Measurements from ENCODE around the gene PDIA6. TPM values are rescaled to one million over a fixed set of nuclear protein-coding genes. Genes with fewer than 3 reads are reported as not detected.
"Not testable (repeated sequence)": the region's sequence is repeated elsewhere in the genome, so short reads cannot be mapped to it uniquely, and the experiment has no call there.

The PDIA6 gene
- total RNA-seq, 2 donors from 2014 or later: 402 to 408 TPM

- H3K36me3 ChIP-seq (ENCODE audit: control insufficient read depth, insufficient read depth, low read length): no peaks in the 10 kb centered on the region
- Mint-ChIP-seq H3K4me3 (no peak overlapping the region), H3K27ac (no peak overlapping the region), H3K4me1 (peaks cover 5% of the 10 kb centered on the region), H3K9me3 (no peaks in the 10 kb centered on the region), H3K36me3 (ENCODE audit: low read depth) (no peaks in the 10 kb centered on the region), H3K27me3 (ENCODE audit: insufficient read depth) (peaks cover 11% of the 10 kb centered on the region)
- no peak overlapping the region for H3K4me3 ChIP-seq (ENCODE audit: low read length)
- no peak for TF ChIP-seq CTCF (conservative IDR thresholded peaks at IDR 0.05)
- 89 to 96% methylated on average over 5 to 8 of the region's 8 CpGs for WGBS, 2 experiments (ENCODE audit: insufficient coverage in 1 of 2, insufficient read length in 1 of 2)
- H3K27me3 ChIP-seq (ENCODE audit: control insufficient read depth, insufficient read depth, low read length, poor library complexity, severe bottlenecking): no peaks in the 10 kb centered on the region
- H3K27ac ChIP-seq (ENCODE audit: low read depth, low read length): no peak overlapping the region
- no peaks in the 10 kb centered on the region for H3K9me3 ChIP-seq (ENCODE audit: control insufficient read depth, low read length)
- no peaks in the 10 kb centered on the region for H3K4me1 ChIP-seq (ENCODE audit: control insufficient read depth, insufficient read depth, low read length)
- H3K9ac ChIP-seq (ENCODE audit: extremely low read depth, low read length, poor library complexity, severe bottlenecking): no peak overlapping the region
- no peak for DNase-seq
Observed at GRCh38 chr2:10820562-10820961, 8.0 kb upstream of the PDIA6 start.

GRCh38 chr2:10819714-10820314, 7.2 kb upstream of the PDIA6 start:
- Histone ChIP-seq H3K4me1 (ENCODE audit: control insufficient read depth, insufficient read depth, low read length) (no peaks in the 10 kb centered on the region), H3K9me3 (ENCODE audit: control insufficient read depth, low read length) (no peaks in the 10 kb centered on the region), H3K27ac (ENCODE audit: low read depth, low read length) (no peak overlapping the region), H3K9ac (ENCODE audit: extremely low read depth, low read length, poor library complexity, severe bottlenecking) (no peak overlapping the region), H3K4me3 (ENCODE audit: low read length) (no peak overlapping the region), H3K36me3 (ENCODE audit: control insufficient read depth, insufficient read depth, low read length) (no peaks in the 10 kb centered on the region), H3K27me3 (ENCODE audit: control insufficient read depth, insufficient read depth, low read length, poor library complexity, severe bottlenecking) (no peaks in the 10 kb centered on the region)
- WGBS, 2 experiments (ENCODE audit: insufficient coverage in 1 of 2, insufficient read length in 1 of 2): 92 to 94% methylated on average over 8 to 12 of the region's 12 CpGs
- no peak for TF ChIP-seq CTCF (conservative IDR thresholded peaks at IDR 0.05)
- DNase-seq: no peak
- Mint-ChIP-seq H3K4me1 (peaks cover 5% of the 10 kb centered on the region), H3K4me3 (no peak overlapping the region), H3K27me3 (ENCODE audit: insufficient read depth) (peaks cover 5% of the 10 kb centered on the region), H3K9me3 (no peaks in the 10 kb centered on the region), H3K36me3 (ENCODE audit: low read depth) (no peaks in the 10 kb centered on the region), H3K27ac (no peak overlapping the region)

GRCh38 chr2:10818984-10819383, 6.4 kb upstream of the PDIA6 start:
- WGBS, 2 experiments (ENCODE audit: insufficient coverage in 1 of 2, insufficient read length in 1 of 2): 89% methylated on average over 3 of the region's 3 CpGs
- Histone ChIP-seq H3K9me3 (ENCODE audit: control insufficient read depth, low read length) (no peaks in the 10 kb centered on the region), H3K4me1 (ENCODE audit: control insufficient read depth, insufficient read depth, low read length) (no peaks in the 10 kb centered on the region), H3K27me3 (ENCODE audit: control insufficient read depth, insufficient read depth, low read length, poor library complexity, severe bottlenecking) (no peaks in the 10 kb centered on the region), H3K4me3 (ENCODE audit: low read length) (no peak overlapping the region), H3K27ac (ENCODE audit: low read depth, low read length) (no peak overlapping the region), H3K36me3 (ENCODE audit: control insufficient read depth, insufficient read depth, low read length) (no peaks in the 10 kb centered on the region), H3K9ac (ENCODE audit: extremely low read depth, low read length, poor library complexity, severe bottlenecking) (no peak overlapping the region)
- peaks cover 10% of the 10 kb centered on the region for H3K4me1 Mint-ChIP-seq
- no peaks in the 10 kb centered on the region for H3K36me3 Mint-ChIP-seq (ENCODE audit: low read depth)
- no peak overlapping the region for H3K4me3 Mint-ChIP-seq
- no peaks in the 10 kb centered on the region for H3K27me3 Mint-ChIP-seq (ENCODE audit: insufficient read depth)
- TF ChIP-seq CTCF (conservative IDR thresholded peaks at IDR 0.05): no peak
- H3K27ac Mint-ChIP-seq: no peak overlapping the region
- DNase-seq: no peak
- H3K9me3 Mint-ChIP-seq: no peaks in the 10 kb centered on the region

- not testable (repeated sequence) for H3K4me1 ChIP-seq (ENCODE audit: control insufficient read depth, insufficient read depth, low read length); H3K9me3 Mint-ChIP-seq; H3K27me3 Mint-ChIP-seq (ENCODE audit: insufficient read depth); H3K4me3 Mint-ChIP-seq; H3K36me3 Mint-ChIP-seq (ENCODE audit: low read depth); H3K9me3 ChIP-seq (ENCODE audit: control insufficient read depth, low read length); H3K27ac Mint-ChIP-seq; H3K27me3 ChIP-seq (ENCODE audit: control insufficient read depth, insufficient read depth, low read length, poor library complexity, severe bottlenecking); H3K9ac ChIP-seq (ENCODE audit: extremely low read depth, low read length, poor library complexity, severe bottlenecking); H3K27ac ChIP-seq (ENCODE audit: low read depth, low read length); H3K36me3 ChIP-seq (ENCODE audit: control insufficient read depth, insufficient read depth, low read length); DNase-seq; H3K4me3 ChIP-seq (ENCODE audit: low read length); H3K4me1 Mint-ChIP-seq
- 94% methylated on average over 3 of the region's 3 CpGs; no CpG with 5 or more reads in 1 of the 2 experiments for WGBS, 2 experiments (ENCODE audit: insufficient coverage in 1 of 2, insufficient read length in 1 of 2)
Observed at GRCh38 chr2:10818305-10818704, 5.7 kb upstream of the PDIA6 start.

Measured in endodermal cell (in vitro differentiated cells).